ENCODE measurements around the gene SLX4.
A peak's percentile ranks its signal among the peaks of the same experiment; 100 is the strongest.

SLX4 gene

DNA sequence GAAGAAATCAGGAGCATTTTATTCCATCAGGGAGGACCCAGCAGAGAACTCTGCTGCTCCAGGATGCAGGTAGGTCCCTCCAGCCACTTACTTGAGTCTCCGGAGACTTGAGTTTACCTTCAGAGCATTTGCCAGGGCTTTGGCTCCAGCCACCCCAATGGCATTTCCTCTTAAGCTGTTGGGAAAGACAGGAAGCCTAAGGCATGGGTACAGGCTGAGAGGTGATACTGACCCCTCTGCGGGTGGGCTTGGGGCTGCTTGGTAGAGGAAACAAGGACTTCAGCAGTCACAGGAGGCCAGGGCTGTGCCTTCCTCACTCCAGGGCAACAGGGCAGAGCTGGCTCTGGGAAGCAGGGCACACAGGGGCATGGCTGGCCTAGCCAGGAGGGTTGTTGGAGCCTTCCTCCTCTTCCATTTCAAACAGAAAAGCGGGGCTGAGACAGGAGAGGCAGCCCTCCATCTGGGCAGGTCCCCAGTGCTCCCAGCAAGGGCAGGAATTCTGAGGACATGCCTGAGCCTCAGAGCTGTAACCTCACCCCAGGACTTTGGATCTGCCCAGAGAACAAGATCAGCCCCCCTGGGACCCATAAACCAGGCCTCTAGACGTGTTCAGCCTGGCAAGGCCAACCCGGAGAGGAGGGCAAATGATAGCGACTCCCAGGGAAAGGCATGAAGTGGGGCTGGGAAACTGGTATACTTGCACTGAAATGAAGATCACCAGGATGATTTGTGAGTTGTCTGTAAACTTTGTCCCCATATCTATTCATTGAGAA, 68.6 kb downstream of the SLX4 start:
- Mint-ChIP-seq H3K36me3 (ENCODE audit: insufficient read depth) (peaks cover 36% of the 10 kb centered on the region), H3K27ac (ENCODE audit: low read depth) (no peak overlapping the region), H3K4me3 (no peak overlapping the region), H3K4me1 (no peaks in the 10 kb centered on the region), H3K27me3 (no peaks in the 10 kb centered on the region), H3K9me3 (no peaks in the 10 kb centered on the region)
- ATAC-seq (replicated peaks; ENCODE audit: extremely low read depth, poor library complexity, severe bottlenecking) = no peak
- DNase-seq (ENCODE audit: low spot score in 2 of 2) = no peak

GRCh38 chr16:3541527-3542155, 69.8 kb downstream of the SLX4 start:
- Mint-ChIP-seq H3K9me3 (no peaks in the 10 kb centered on the region), H3K4me3 (no peak overlapping the region), H3K36me3 (ENCODE audit: insufficient read depth) (peaks cover 36% of the 10 kb centered on the region), H3K27me3 (no peaks in the 10 kb centered on the region), H3K4me1 (no peaks in the 10 kb centered on the region), H3K27ac (ENCODE audit: low read depth) (peak overlapping the region; percentile 35)
- no peak for DNase-seq (ENCODE audit: low spot score in 2 of 2)
- no peak for ATAC-seq (replicated peaks; ENCODE audit: extremely low read depth, poor library complexity, severe bottlenecking)

DNA sequence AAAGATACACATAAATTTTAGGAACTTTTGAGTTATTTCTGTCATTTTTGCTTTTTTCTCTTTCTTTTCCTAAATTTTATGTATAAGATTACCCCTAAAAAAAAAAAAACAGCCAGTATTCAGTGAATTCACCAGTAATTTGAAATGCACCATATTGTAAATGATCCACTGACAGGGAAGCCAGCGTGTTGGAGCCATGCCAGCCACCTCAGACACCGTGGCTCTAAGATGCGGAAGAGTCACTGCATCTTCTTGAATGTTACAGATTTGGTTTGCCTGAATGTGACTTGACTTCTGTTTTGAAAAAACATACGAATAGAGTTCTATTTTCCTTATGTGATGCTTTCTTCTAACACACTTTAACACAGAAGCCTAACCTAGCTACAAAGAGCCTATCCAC, 73.2 kb downstream of the SLX4 start:
- peaks cover 24% of the 10 kb centered on the region for H3K36me3 Mint-ChIP-seq (ENCODE audit: insufficient read depth)
- no peaks in the 10 kb centered on the region for H3K27me3 Mint-ChIP-seq
- peaks cover 17% of the 10 kb centered on the region for H3K4me1 Mint-ChIP-seq
- ATAC-seq (replicated peaks; ENCODE audit: extremely low read depth, poor library complexity, severe bottlenecking) (no peak), DNase-seq (ENCODE audit: low spot score in 2 of 2) (no peak)
- H3K27ac Mint-ChIP-seq (ENCODE audit: low read depth) = no peak overlapping the region
- no peaks in the 10 kb centered on the region for H3K9me3 Mint-ChIP-seq
- H3K4me3 Mint-ChIP-seq = no peak overlapping the region

GRCh38 chr16:3536851-3537250, 74.6 kb downstream of the SLX4 start:
- peaks cover 23% of the 10 kb centered on the region for H3K36me3 Mint-ChIP-seq (ENCODE audit: insufficient read depth)
- no peak for DNase-seq (ENCODE audit: low spot score in 2 of 2)
- H3K4me3 Mint-ChIP-seq = no peak overlapping the region
- peaks cover 17% of the 10 kb centered on the region for H3K4me1 Mint-ChIP-seq
- ATAC-seq (replicated peaks; ENCODE audit: extremely low read depth, poor library complexity, severe bottlenecking) = no peak
- no peaks in the 10 kb centered on the region for H3K27me3 Mint-ChIP-seq
- no peaks in the 10 kb centered on the region for H3K9me3 Mint-ChIP-seq
- no peak overlapping the region for H3K27ac Mint-ChIP-seq (ENCODE audit: low read depth)

DNA sequence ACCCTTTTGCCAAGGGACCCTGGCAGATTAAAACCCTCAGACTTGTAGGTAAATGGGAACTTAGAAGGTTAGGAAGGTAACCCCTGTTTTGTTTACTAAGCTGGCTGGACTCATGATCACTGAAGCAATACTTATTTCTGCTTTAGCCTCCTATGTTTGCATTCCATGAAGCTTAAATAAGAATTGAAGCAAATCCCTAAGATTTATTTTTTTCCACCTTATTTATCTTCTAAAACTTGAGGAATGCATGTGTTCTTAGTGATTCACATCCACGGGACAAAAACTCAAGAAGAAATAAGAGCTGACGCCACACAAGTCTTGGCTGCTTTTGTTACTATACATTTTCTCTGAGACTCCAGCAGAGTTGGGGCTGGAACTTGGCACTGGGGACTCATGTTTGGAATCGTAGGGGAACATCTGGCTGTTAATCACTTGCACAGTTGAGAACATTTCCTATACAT, 75.1 kb downstream of the SLX4 start:
- Mint-ChIP-seq H3K27ac (ENCODE audit: low read depth) (no peak overlapping the region), H3K4me3 (no peak overlapping the region), H3K9me3 (no peaks in the 10 kb centered on the region), H3K4me1 (peaks cover 17% of the 10 kb centered on the region), H3K27me3 (no peaks in the 10 kb centered on the region), H3K36me3 (ENCODE audit: insufficient read depth) (peaks cover 22% of the 10 kb centered on the region)
- DNase-seq (ENCODE audit: low spot score in 2 of 2) (no peak), ATAC-seq (replicated peaks; ENCODE audit: extremely low read depth, poor library complexity, severe bottlenecking) (no peak)

DNA sequence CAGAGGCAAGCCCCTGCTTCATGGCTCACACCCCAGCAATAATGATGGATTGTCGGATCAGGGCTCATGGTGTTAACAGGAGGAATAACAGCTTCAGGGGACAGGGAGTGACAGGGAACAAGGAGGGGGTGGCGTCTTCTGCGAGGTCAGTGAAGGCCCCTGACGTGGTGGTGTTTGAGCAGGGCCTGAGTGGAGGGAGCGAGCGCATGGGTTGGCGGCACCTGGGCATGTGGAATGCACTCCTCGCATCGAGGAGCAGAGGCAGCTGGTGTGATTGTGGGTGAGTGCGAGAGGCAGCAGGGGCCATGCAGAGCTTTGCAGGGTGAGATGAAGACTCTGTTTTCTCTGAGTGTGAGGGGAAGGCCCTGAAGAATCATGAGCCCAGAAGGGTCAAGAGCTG, 77.3 kb downstream of the SLX4 start:
- Mint-ChIP-seq H3K27me3 (no peaks in the 10 kb centered on the region), H3K36me3 (ENCODE audit: insufficient read depth) (peaks cover 12% of the 10 kb centered on the region), H3K4me1 (peaks cover 17% of the 10 kb centered on the region), H3K4me3 (no peak overlapping the region), H3K27ac (ENCODE audit: low read depth) (peak overlapping the region; percentile 61), H3K9me3 (no peaks in the 10 kb centered on the region)
- no peak for DNase-seq (ENCODE audit: low spot score in 2 of 2)
- ATAC-seq (replicated peaks; ENCODE audit: extremely low read depth, poor library complexity, severe bottlenecking) = no peak

DNA sequence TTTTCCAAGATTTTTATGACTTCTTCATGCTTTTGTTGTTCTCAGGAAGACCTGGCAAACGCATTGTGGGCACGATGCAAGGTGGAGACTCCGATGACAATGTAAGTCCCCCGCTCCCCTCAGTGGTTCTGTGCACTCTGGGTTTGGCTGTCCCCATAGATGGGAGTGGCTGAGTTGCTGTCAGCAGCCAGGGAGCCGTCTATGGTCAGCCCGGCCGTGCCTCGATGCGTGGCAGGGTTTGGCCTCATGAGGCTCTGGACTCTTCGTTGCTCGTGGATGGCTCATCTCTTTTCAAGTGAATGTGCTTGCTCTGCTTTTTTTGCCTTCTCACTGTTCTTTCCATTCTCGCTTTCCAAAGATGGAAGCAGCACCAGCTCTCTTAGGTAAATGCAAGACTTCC, 78.7 kb downstream of the SLX4 start:
- no peaks in the 10 kb centered on the region for H3K27me3 Mint-ChIP-seq
- no peaks in the 10 kb centered on the region for H3K9me3 Mint-ChIP-seq

More for the DNA sequence above, 78.7 kb downstream of the SLX4 start:
- Mint-ChIP-seq H3K27ac (ENCODE audit: low read depth) (peak overlapping the region; percentile 57), H3K36me3 (ENCODE audit: insufficient read depth) (peaks cover 13% of the 10 kb centered on the region), H3K4me3 (no peak overlapping the region), H3K4me1 (peaks cover 26% of the 10 kb centered on the region)
- DNase-seq (ENCODE audit: low spot score in 2 of 2) (no peak), ATAC-seq (replicated peaks; ENCODE audit: extremely low read depth, poor library complexity, severe bottlenecking) (no peak)

Data from central memory CD8-positive, alpha-beta T cell (primary cell).